ENCODE results near the gene MEP1A.

GRCh38 chr6:46743425-46744158, 49.6 kb upstream of the MEP1A start:
- TF ChIP-seq ZBTB33 (CRISPR knock-in tag; IDR thresholded peaks at IDR 0.05): no peak
- TF ChIP-seq PATZ1 (CRISPR knock-in tag; IDR thresholded peaks at IDR 0.05): no peak
- TF ChIP-seq HOXA7 (CRISPR knock-in tag; IDR thresholded peaks at IDR 0.05): no peak
- TF ChIP-seq, protein P1, sequence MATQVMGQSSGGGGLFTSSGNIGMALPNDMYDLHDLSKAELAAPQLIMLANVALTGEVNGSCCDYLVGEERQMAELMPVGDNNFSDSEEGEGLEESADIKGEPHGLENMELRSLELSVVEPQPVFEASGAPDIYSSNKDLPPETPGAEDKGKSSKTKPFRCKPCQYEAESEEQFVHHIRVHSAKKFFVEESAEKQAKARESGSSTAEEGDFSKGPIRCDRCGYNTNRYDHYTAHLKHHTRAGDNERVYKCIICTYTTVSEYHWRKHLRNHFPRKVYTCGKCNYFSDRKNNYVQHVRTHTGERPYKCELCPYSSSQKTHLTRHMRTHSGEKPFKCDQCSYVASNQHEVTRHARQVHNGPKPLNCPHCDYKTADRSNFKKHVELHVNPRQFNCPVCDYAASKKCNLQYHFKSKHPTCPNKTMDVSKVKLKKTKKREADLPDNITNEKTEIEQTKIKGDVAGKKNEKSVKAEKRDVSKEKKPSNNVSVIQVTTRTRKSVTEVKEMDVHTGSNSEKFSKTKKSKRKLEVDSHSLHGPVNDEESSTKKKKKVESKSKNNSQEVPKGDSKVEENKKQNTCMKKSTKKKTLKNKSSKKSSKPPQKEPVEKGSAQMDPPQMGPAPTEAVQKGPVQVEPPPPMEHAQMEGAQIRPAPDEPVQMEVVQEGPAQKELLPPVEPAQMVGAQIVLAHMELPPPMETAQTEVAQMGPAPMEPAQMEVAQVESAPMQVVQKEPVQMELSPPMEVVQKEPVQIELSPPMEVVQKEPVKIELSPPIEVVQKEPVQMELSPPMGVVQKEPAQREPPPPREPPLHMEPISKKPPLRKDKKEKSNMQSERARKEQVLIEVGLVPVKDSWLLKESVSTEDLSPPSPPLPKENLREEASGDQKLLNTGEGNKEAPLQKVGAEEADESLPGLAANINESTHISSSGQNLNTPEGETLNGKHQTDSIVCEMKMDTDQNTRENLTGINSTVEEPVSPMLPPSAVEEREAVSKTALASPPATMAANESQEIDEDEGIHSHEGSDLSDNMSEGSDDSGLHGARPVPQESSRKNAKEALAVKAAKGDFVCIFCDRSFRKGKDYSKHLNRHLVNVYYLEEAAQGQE (IDR thresholded peaks at IDR 0.05; ENCODE audit: borderline replicate concordance in 1 of 2, low read depth in 1 of 2, low read length in 2 of 2): no peak
- TF ChIP-seq KAT8 (CRISPR knock-in tag; IDR thresholded peaks at IDR 0.05): no peak
- no peak for TF ChIP-seq RBFOX2 (IDR thresholded peaks at IDR 0.05; ENCODE audit: low read depth, low read length)
- TF ChIP-seq CBFB (CRISPR knock-in tag; IDR thresholded peaks at IDR 0.05): no peak
- no peak for TF ChIP-seq ZNF800 (CRISPR knock-in tag; IDR thresholded peaks at IDR 0.05)
- no peak for TF ChIP-seq ZNF75D (CRISPR knock-in tag; IDR thresholded peaks at IDR 0.05; ENCODE audit: borderline replicate concordance)
- TF ChIP-seq FOXA3 (CRISPR knock-in tag; IDR thresholded peaks at IDR 0.05): no peak
- TF ChIP-seq EZH2 (conservative IDR thresholded peaks at IDR 0.05; ENCODE audit: low read depth, low read length): no peak
- TF ChIP-seq ZNF264 (CRISPR knock-in tag; IDR thresholded peaks at IDR 0.05): no peak
- no peak for TF ChIP-seq POLR2A (IDR thresholded peaks at IDR 0.05; ENCODE audit: insufficient read depth in 1 of 2, low read depth in 2 of 2, low read length in 2 of 2)
- no peak for TF ChIP-seq ZNF263 (CRISPR knock-in tag; IDR thresholded peaks at IDR 0.05)

Data from HepG2 (cell line).